HEK293 (cell line): ENCODE results near the gene AKAP12.

Experiments
- CTCF ChIA-PET: fragments of 350-600 bp; formaldehyde crosslinking; extraction: SDS; loops from one replicate; lab custom pipeline; 2021; ENCODE audit warnings: antibody characterized with exemption; lab: Yijun Ruan, JAX
- POLR2A ChIA-PET: fragments of 300-600 bp; formaldehyde crosslinking; extraction: SDS; loops from one replicate; lab custom pipeline; 2020; ENCODE audit warnings: antibody characterized with exemption, inconsistent platforms; lab: Yijun Ruan, JAX
- H3K27ac ChIP-seq: fragments of 200-500 bp; sonication (Bioruptor generic); 2 replicates; pipeline ENCODE4 v1.5.1; 2014; ENCODE audit warnings: low read depth, low read length, control low read depth, inconsistent platforms; ENCODE audit errors: extremely low read depth
- H3K36me3 ChIP-seq, 2 experiments: fragments of 200-500 bp in 1 of 2; sonication (Bioruptor generic) in 1 of 2; 1 replicate in 1 of 2; 2 replicates in 1 of 2; pipeline ENCODE4 v1.5.1; 2014 to 2017; ENCODE audit warnings: inconsistent platforms in 2 of 2, low read length in 2 of 2; ENCODE audit not compliant: control insufficient read depth in 2 of 2, insufficient read depth in 1 of 2
- H3K4me1 ChIP-seq: fragments of 200-500 bp; sonication (Bioruptor generic); 2 replicates; pipeline ENCODE4 v1.5.1; 2014; ENCODE audit warnings: mild to moderate bottlenecking, low read length, inconsistent platforms; ENCODE audit not compliant: control insufficient read depth, insufficient read depth
- H3K4me3 ChIP-seq: 2 replicates; pipeline ENCODE4 v1.5.1; 2011; ENCODE audit warnings: low read depth, mild to moderate bottlenecking, control low read depth, low read length, moderate library complexity
- H3K9me3 ChIP-seq: fragments of 200-500 bp; sonication (Bioruptor generic); 2 replicates; pipeline ENCODE4 v1.5.1; 2014; ENCODE audit warnings: low read depth, low read length, inconsistent platforms; ENCODE audit not compliant: control insufficient read depth, insufficient read depth
- GLI4 ChIP-seq: fragments of 450-650 bp; formaldehyde crosslinking; IDR thresholded peaks from 2 replicates; pipeline ENCODE4 v1.5.1; 2016; ENCODE audit warnings: missing biosample characterization, missing genetic modification characterization
- ZIC2 ChIP-seq: fragments of 450-650 bp; formaldehyde crosslinking; IDR thresholded peaks from 2 replicates; pipeline ENCODE4 v1.5.1; 2016; ENCODE audit warnings: missing biosample characterization, missing genetic modification characterization
- ZNF10 ChIP-seq: fragments of 450-650 bp; formaldehyde crosslinking; IDR thresholded peaks from 2 replicates; pipeline ENCODE4 v1.5.1; 2017; ENCODE audit warnings: missing biosample characterization, missing genetic modification characterization
- ZNF157 ChIP-seq: fragments of 450-650 bp; formaldehyde crosslinking; IDR thresholded peaks from 2 replicates; pipeline ENCODE4 v1.5.1; 2016; ENCODE audit warnings: missing biosample characterization, missing genetic modification characterization
- ZNF175 ChIP-seq: fragments of 450-650 bp; formaldehyde crosslinking; IDR thresholded peaks from 2 replicates; pipeline ENCODE4 v1.5.1; 2016; ENCODE audit warnings: missing biosample characterization, missing genetic modification characterization
- ZNF23 ChIP-seq: fragments of 450-650 bp; formaldehyde crosslinking; IDR thresholded peaks from 2 replicates; pipeline ENCODE4 v1.5.1; 2016; ENCODE audit warnings: missing biosample characterization, missing genetic modification characterization, borderline replicate concordance
- ZNF335 ChIP-seq: fragments of 450-650 bp; formaldehyde crosslinking; conservative IDR thresholded peaks from 2 replicates; pipeline ENCODE4 v1.5.1; 2016; ENCODE audit warnings: missing biosample characterization, missing genetic modification characterization
- ZNF404 ChIP-seq: fragments of 450-650 bp; formaldehyde crosslinking; IDR thresholded peaks from 2 replicates; pipeline ENCODE4 v1.5.1; 2017; ENCODE audit warnings: missing biosample characterization, missing genetic modification characterization
- ZNF501 ChIP-seq: fragments of 450-650 bp; formaldehyde crosslinking; IDR thresholded peaks from 2 replicates; pipeline ENCODE4 v1.5.1; 2016; ENCODE audit warnings: missing biosample characterization, missing genetic modification characterization
- ZNF626 ChIP-seq: fragments of 450-650 bp; sonication (Bioruptor Pico); formaldehyde crosslinking; IDR thresholded peaks from 2 replicates; pipeline ENCODE4 v1.5.1; 2018; ENCODE audit warnings: missing biosample characterization, missing genetic modification characterization, inconsistent platforms
- ZNF664 ChIP-seq: fragments of 450-650 bp; formaldehyde crosslinking; IDR thresholded peaks from 2 replicates; pipeline ENCODE4 v1.5.1; 2016; ENCODE audit warnings: missing biosample characterization, missing genetic modification characterization
- ZNF76 ChIP-seq: fragments of 450-650 bp; formaldehyde crosslinking; IDR thresholded peaks from 2 replicates; pipeline ENCODE4; 2016; ENCODE audit warnings: low read depth, missing biosample characterization, missing genetic modification characterization, borderline replicate concordance
- ZNF768 ChIP-seq: fragments of 450-650 bp; formaldehyde crosslinking; IDR thresholded peaks from 2 replicates; pipeline ENCODE4 v1.5.1; 2018; ENCODE audit warnings: missing biosample characterization, mild to moderate bottlenecking, missing genetic modification characterization
- TF ChIP-seq, protein P1 (sequence below): fragments of 450-650 bp; formaldehyde crosslinking; IDR thresholded peaks from 2 replicates; pipeline ENCODE4 v1.5.1; 2017; ENCODE audit warnings: missing biosample characterization, missing genetic modification characterization
- TF ChIP-seq, protein P2 (sequence below): fragments of 450-650 bp; formaldehyde crosslinking; IDR thresholded peaks from 2 replicates; pipeline ENCODE4; 2016; ENCODE audit warnings: missing biosample characterization, missing genetic modification characterization
- TF ChIP-seq, protein P3 (sequence below): fragments of 450-650 bp; formaldehyde crosslinking; IDR thresholded peaks from 2 replicates; pipeline ENCODE4 v1.5.1; 2016; ENCODE audit warnings: missing biosample characterization, missing genetic modification characterization
- TF ChIP-seq, protein P4 (sequence below): fragments of 450-650 bp; formaldehyde crosslinking; IDR thresholded peaks from 2 replicates; pipeline ENCODE4 v1.5.1; 2016; ENCODE audit warnings: missing biosample characterization, missing genetic modification characterization
- TF ChIP-seq, protein P5 (sequence below): fragments of 450-650 bp; formaldehyde crosslinking; IDR thresholded peaks from 2 replicates; pipeline ENCODE4 v1.5.1; 2016; ENCODE audit warnings: missing biosample characterization, missing genetic modification characterization
- TF ChIP-seq, protein P6 (sequence below): fragments of 450-650 bp; formaldehyde crosslinking; conservative IDR thresholded peaks from 2 replicates; pipeline ENCODE4 v1.5.1; 2016; ENCODE audit warnings: low read depth, missing biosample characterization, missing genetic modification characterization

AKAP12 gene

DNA sequence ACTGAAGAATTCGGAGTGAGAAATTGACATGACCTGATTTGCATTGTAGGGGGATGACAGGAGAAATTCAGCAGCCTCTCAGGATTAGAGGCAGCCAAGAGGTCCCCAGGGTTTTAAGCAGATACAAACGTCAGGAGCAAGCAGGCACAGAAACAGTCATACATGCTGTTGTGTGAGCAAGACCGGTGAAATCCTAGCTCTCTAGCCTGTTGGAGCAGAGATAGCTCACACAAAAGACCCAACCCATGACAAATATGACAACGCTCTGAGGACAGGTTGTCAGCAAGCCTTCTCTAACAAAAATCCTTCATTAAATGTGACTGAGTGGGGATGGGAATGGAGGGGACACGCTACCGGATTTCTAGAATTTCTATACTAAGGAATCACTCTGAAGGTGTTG is 23.0 kb upstream of the AKAP12 start:
- ChIA-PET CTCF (interaction anchor here (0.6 to 1.3 kb wide), 5 partner anchors 17 to 812 kb away, joined by 3 to 5 read pairs (median 4); no protein-coding TSS in a partner anchor), POLR2A (no interaction called here)
- no peaks in the 10 kb centered on the region for H3K36me3 ChIP-seq

DNA sequence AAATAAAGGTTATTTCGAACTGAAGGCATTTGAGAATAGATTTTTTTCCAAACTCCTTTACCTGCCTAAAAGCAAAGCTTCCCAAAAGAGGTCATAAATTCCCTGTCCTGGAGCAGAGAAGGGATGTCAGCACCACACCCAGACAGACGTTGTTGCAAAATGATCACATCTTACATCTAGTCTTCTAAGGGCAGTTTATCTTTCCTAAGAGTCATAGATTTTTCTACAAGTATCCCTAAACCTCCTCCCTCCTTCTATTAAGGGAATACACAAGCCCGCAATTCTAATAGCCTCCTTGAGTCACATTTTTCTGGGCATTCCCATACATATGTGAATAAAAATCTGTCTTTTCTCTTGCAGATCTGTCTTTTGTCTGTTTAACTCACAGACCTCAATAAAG is 20.6 kb upstream of the AKAP12 start:
- H3K4me1 ChIP-seq = no peaks in the 10 kb centered on the region
- H3K36me3 ChIP-seq = no peaks in the 10 kb centered on the region
- H3K9me3 ChIP-seq = no peaks in the 10 kb centered on the region
- no peak overlapping the region for H3K27ac ChIP-seq
- H3K4me3 ChIP-seq = no peak overlapping the region
- CTCF ChIA-PET = interaction anchor here (0.8 to 1.2 kb wide), 2 partner anchors 105 to 186 kb away, joined by 3 to 4 read pairs; no protein-coding TSS in a partner anchor
- TF ChIP-seq ZIC2 (tag by site-specific recombination) (no peak), ZNF501 (tag by site-specific recombination) (no peak), ZNF23 (tag by site-specific recombination) (no peak), ZNF664 (tag by site-specific recombination) (no peak), ZNF10 (tag by site-specific recombination) (no peak), ZNF76 (tag by site-specific recombination) (no peak), GLI4 (no peak), ZNF157 (no peak), ZNF768 (tag by site-specific recombination) (no peak), ZNF626 (no peak), ZNF404 (tag by site-specific recombination) (no peak)
- TF ChIP-seq, protein P1, sequence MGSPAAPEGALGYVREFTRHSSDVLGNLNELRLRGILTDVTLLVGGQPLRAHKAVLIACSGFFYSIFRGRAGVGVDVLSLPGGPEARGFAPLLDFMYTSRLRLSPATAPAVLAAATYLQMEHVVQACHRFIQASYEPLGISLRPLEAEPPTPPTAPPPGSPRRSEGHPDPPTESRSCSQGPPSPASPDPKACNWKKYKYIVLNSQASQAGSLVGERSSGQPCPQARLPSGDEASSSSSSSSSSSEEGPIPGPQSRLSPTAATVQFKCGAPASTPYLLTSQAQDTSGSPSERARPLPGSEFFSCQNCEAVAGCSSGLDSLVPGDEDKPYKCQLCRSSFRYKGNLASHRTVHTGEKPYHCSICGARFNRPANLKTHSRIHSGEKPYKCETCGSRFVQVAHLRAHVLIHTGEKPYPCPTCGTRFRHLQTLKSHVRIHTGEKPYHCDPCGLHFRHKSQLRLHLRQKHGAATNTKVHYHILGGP = no peak
- TF ChIP-seq, protein P2, sequence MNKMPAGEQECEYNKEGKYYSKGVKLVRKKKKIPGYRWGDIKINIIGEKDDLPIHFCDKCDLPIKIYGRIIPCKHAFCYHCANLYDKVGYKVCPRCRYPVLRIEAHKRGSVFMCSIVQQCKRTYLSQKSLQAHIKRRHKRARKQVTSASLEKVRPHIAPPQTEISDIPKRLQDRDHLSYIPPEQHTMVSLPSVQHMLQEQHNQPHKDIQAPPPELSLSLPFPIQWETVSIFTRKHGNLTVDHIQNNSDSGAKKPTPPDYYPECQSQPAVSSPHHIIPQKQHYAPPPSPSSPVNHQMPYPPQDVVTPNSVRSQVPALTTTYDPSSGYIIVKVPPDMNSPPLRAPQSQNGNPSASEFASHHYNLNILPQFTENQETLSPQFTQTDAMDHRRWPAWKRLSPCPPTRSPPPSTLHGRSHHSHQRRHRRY = no peak
- TF ChIP-seq, protein P3, sequence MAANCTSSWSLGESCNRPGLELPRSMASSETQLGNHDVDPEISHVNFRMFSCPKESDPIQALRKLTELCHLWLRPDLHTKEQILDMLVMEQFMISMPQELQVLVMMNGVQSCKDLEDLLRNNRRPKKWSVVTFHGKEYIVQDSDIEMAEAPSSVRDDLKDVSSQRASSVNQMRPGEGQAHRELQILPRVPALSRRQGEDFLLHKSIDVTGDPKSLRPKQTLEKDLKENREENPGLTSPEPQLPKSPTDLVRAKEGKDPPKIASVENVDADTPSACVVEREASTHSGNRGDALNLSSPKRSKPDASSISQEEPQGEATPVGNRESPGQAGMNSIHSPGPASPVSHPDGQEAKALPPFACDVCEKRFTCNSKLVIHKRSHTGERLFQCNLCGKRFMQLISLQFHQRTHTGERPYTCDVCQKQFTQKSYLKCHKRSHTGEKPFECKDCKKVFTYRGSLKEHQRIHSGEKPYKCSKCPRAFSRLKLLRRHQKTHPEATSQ (tag by site-specific recombination) = no peak
- TF ChIP-seq, protein P4, sequence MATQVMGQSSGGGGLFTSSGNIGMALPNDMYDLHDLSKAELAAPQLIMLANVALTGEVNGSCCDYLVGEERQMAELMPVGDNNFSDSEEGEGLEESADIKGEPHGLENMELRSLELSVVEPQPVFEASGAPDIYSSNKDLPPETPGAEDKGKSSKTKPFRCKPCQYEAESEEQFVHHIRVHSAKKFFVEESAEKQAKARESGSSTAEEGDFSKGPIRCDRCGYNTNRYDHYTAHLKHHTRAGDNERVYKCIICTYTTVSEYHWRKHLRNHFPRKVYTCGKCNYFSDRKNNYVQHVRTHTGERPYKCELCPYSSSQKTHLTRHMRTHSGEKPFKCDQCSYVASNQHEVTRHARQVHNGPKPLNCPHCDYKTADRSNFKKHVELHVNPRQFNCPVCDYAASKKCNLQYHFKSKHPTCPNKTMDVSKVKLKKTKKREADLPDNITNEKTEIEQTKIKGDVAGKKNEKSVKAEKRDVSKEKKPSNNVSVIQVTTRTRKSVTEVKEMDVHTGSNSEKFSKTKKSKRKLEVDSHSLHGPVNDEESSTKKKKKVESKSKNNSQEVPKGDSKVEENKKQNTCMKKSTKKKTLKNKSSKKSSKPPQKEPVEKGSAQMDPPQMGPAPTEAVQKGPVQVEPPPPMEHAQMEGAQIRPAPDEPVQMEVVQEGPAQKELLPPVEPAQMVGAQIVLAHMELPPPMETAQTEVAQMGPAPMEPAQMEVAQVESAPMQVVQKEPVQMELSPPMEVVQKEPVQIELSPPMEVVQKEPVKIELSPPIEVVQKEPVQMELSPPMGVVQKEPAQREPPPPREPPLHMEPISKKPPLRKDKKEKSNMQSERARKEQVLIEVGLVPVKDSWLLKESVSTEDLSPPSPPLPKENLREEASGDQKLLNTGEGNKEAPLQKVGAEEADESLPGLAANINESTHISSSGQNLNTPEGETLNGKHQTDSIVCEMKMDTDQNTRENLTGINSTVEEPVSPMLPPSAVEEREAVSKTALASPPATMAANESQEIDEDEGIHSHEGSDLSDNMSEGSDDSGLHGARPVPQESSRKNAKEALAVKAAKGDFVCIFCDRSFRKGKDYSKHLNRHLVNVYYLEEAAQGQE (tag by site-specific recombination) = no peak
- TF ChIP-seq, protein P5, sequence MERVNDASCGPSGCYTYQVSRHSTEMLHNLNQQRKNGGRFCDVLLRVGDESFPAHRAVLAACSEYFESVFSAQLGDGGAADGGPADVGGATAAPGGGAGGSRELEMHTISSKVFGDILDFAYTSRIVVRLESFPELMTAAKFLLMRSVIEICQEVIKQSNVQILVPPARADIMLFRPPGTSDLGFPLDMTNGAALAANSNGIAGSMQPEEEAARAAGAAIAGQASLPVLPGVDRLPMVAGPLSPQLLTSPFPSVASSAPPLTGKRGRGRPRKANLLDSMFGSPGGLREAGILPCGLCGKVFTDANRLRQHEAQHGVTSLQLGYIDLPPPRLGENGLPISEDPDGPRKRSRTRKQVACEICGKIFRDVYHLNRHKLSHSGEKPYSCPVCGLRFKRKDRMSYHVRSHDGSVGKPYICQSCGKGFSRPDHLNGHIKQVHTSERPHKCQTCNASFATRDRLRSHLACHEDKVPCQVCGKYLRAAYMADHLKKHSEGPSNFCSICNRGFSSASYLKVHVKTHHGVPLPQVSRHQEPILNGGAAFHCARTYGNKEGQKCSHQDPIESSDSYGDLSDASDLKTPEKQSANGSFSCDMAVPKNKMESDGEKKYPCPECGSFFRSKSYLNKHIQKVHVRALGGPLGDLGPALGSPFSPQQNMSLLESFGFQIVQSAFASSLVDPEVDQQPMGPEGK (tag by site-specific recombination) = no peak
- TF ChIP-seq, protein P6, sequence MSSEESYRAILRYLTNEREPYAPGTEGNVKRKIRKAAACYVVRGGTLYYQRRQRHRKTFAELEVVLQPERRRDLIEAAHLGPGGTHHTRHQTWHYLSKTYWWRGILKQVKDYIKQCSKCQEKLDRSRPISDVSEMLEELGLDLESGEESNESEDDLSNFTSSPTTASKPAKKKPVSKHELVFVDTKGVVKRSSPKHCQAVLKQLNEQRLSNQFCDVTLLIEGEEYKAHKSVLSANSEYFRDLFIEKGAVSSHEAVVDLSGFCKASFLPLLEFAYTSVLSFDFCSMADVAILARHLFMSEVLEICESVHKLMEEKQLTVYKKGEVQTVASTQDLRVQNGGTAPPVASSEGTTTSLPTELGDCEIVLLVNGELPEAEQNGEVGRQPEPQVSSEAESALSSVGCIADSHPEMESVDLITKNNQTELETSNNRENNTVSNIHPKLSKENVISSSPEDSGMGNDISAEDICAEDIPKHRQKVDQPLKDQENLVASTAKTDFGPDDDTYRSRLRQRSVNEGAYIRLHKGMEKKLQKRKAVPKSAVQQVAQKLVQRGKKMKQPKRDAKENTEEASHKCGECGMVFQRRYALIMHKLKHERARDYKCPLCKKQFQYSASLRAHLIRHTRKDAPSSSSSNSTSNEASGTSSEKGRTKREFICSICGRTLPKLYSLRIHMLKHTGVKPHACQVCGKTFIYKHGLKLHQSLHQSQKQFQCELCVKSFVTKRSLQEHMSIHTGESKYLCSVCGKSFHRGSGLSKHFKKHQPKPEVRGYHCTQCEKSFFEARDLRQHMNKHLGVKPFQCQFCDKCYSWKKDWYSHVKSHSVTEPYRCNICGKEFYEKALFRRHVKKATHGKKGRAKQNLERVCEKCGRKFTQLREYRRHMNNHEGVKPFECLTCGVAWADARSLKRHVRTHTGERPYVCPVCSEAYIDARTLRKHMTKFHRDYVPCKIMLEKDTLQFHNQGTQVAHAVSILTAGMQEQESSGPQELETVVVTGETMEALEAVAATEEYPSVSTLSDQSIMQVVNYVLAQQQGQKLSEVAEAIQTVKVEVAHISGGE = no peak
- POLR2A ChIA-PET = no interaction called here

More for the DNA sequence above, 23.0 kb upstream of the AKAP12 start:
- no peaks in the 10 kb centered on the region for H3K4me1 ChIP-seq
- TF ChIP-seq ZNF175 (tag by site-specific recombination) (no peak), ZNF335 (tag by site-specific recombination) (peak; percentile 43; the same call in 1 of the 2 replicates)
- TF ChIP-seq, all 188 proteins: peak for 1
- H3K9me3 ChIP-seq = no peaks in the 10 kb centered on the region
- H3K4me3 ChIP-seq = no peak overlapping the region
- H3K27ac ChIP-seq = no peak overlapping the region
